Measurements from ENCODE around the gene ARID2. TPM values are rescaled to one million over a fixed set of nuclear protein-coding genes. Genes with fewer than 3 reads are reported as not detected.

ARID2 gene
- total RNA-seq, 1 donor from 2014 or later = 45.5 TPM

DNA sequence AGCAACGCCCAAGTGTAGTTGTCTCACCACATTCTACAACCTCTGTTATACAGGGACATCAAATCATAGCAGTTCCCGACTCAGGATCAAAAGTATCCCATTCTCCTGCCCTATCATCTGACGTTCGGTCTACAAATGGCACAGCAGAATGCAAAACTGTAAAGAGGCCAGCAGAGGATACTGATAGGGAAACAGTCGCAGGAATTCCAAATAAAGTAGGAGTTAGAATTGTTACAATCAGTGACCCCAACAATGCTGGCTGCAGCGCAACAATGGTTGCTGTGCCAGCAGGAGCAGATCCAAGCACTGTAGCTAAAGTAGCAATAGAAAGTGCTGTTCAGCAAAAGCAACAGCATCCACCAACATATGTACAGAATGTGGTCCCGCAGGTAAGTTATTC, 123.0 kb downstream of the ARID2 start:
- peaks cover 1% of the 10 kb centered on the region for H3K9me3 Mint-ChIP-seq (ENCODE audit: unreplicated experiment)
- peaks cover 9% of the 10 kb centered on the region for H3K36me3 Mint-ChIP-seq (ENCODE audit: unreplicated experiment)
- H3K27ac Mint-ChIP-seq (ENCODE audit: unreplicated experiment) = no peak overlapping the region
- H3K4me3 Mint-ChIP-seq (ENCODE audit: unreplicated experiment) = no peak overlapping the region
- peaks cover 4% of the 10 kb centered on the region for H3K27me3 Mint-ChIP-seq (ENCODE audit: unreplicated experiment)
- no peak for DNase-seq
- no peaks in the 10 kb centered on the region for H3K4me1 Mint-ChIP-seq (ENCODE audit: low read depth, unreplicated experiment)
- no peak for TF ChIP-seq CTCF (IDR thresholded peaks at IDR 0.05; ENCODE audit: partially characterized antibody, unreplicated experiment)

- no peak for TF ChIP-seq CTCF (IDR thresholded peaks at IDR 0.05; ENCODE audit: partially characterized antibody, unreplicated experiment)
- Mint-ChIP-seq H3K27me3 (ENCODE audit: unreplicated experiment) (peaks cover 4% of the 10 kb centered on the region), H3K4me3 (ENCODE audit: unreplicated experiment) (no peak overlapping the region), H3K4me1 (ENCODE audit: low read depth, unreplicated experiment) (no peaks in the 10 kb centered on the region), H3K27ac (ENCODE audit: unreplicated experiment) (no peak overlapping the region), H3K9me3 (ENCODE audit: unreplicated experiment) (peaks cover 1% of the 10 kb centered on the region), H3K36me3 (ENCODE audit: unreplicated experiment) (peaks cover 9% of the 10 kb centered on the region)
- DNase-seq = no peak
Measured at GRCh38 chr12:45853550-45853949, 124.0 kb downstream of the ARID2 start.

GRCh38 chr12:45863332-45863731, 133.8 kb downstream of the ARID2 start:
- Mint-ChIP-seq H3K27ac (ENCODE audit: unreplicated experiment) (no peak overlapping the region), H3K36me3 (ENCODE audit: unreplicated experiment) (no peaks in the 10 kb centered on the region), H3K4me3 (ENCODE audit: unreplicated experiment) (no peak overlapping the region), H3K27me3 (ENCODE audit: unreplicated experiment) (no peaks in the 10 kb centered on the region), H3K4me1 (ENCODE audit: low read depth, unreplicated experiment) (no peaks in the 10 kb centered on the region), H3K9me3 (ENCODE audit: unreplicated experiment) (peaks cover 2% of the 10 kb centered on the region)
- DNase-seq = no peak
- TF ChIP-seq CTCF (IDR thresholded peaks at IDR 0.05; ENCODE audit: partially characterized antibody, unreplicated experiment) = no peak

- TF ChIP-seq CTCF (IDR thresholded peaks at IDR 0.05; ENCODE audit: partially characterized antibody, unreplicated experiment) = no peak
- H3K9me3 Mint-ChIP-seq (ENCODE audit: unreplicated experiment) = peaks cover 2% of the 10 kb centered on the region
- no peak overlapping the region for H3K4me3 Mint-ChIP-seq (ENCODE audit: unreplicated experiment)
- no peak for DNase-seq
- no peaks in the 10 kb centered on the region for H3K4me1 Mint-ChIP-seq (ENCODE audit: low read depth, unreplicated experiment)
- no peaks in the 10 kb centered on the region for H3K27me3 Mint-ChIP-seq (ENCODE audit: unreplicated experiment)
- H3K36me3 Mint-ChIP-seq (ENCODE audit: unreplicated experiment) = no peaks in the 10 kb centered on the region
- no peak overlapping the region for H3K27ac Mint-ChIP-seq (ENCODE audit: unreplicated experiment)
Measured at GRCh38 chr12:45866299-45866698, 136.8 kb downstream of the ARID2 start.

DNA sequence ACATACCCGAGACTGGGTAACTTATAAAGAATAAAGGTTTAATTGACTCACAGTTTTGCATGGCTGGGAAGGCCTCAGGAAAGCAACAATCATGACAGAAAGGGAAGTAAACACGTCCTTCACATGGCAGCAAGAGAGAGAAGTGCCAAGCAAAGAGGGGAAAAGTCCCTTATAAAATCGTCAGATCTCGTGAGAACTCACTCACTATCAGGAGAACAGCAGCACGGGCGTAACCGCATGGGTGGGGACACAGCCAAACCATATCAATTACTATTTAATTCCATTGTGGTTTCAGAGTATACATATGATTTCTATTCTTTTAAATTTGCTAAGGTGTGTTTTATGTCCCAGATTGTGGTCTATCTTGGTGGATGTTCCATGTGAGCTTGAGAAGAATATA, 142.9 kb downstream of the ARID2 start:
- Mint-ChIP-seq H3K27me3 (ENCODE audit: unreplicated experiment) (no peaks in the 10 kb centered on the region), H3K4me1 (ENCODE audit: low read depth, unreplicated experiment) (no peaks in the 10 kb centered on the region), H3K36me3 (ENCODE audit: unreplicated experiment) (peaks cover 5% of the 10 kb centered on the region), H3K4me3 (ENCODE audit: unreplicated experiment) (no peak overlapping the region), H3K27ac (ENCODE audit: unreplicated experiment) (no peak overlapping the region), H3K9me3 (ENCODE audit: unreplicated experiment) (no peaks in the 10 kb centered on the region)
- DNase-seq = no peak
- TF ChIP-seq CTCF (IDR thresholded peaks at IDR 0.05; ENCODE audit: partially characterized antibody, unreplicated experiment) = no peak

Measured in glutamatergic neuron (in vitro differentiated cells).